K562 (cell line): ENCODE data around the gene UBAP2.

Source experiments
- POLR2A ChIP-seq: fragments of 450-650 bp; conservative IDR thresholded peaks from 2 replicates; pipeline ENCODE4 v1.6.1; 2016
- POLR2AphosphoS5 ChIP-seq: IDR thresholded peaks from 2 replicates; pipeline ENCODE4 v1.6.1; 2011; ENCODE audit warnings: mild to moderate bottlenecking, low read depth, low read length, moderate library complexity; ENCODE audit not compliant: control insufficient read depth, insufficient read depth
- SRSF9 ChIP-seq: fragments of 200-400 bp; formaldehyde crosslinking; IDR thresholded peaks from 2 replicates; pipeline ENCODE4 v1.6.1; 2017; ENCODE audit warnings: low read depth, low read length, borderline replicate concordance
- TAF1 ChIP-seq: IDR thresholded peaks from 2 replicates; pipeline ENCODE4 v1.6.1; 2011; ENCODE audit warnings: mild to moderate bottlenecking, low read length, moderate library complexity; ENCODE audit not compliant: insufficient read depth, control insufficient read depth, severe bottlenecking; ENCODE audit errors: extremely low read depth
- TCF7L2 ChIP-seq: fragments of 150-350 bp; IDR thresholded peaks from 2 replicates; pipeline ENCODE4 v1.6.1; 2016; ENCODE audit warnings: low read depth, mild to moderate bottlenecking, low read length, moderate library complexity
- ZKSCAN1 ChIP-seq: fragments of 150-350 bp; IDR thresholded peaks from 2 replicates; pipeline ENCODE4 v1.6.1; 2016; ENCODE audit warnings: low read depth, low read length
- TF ChIP-seq, protein P1 (sequence below), 3 experiments: IDR thresholded peaks in 2 of 3; conservative IDR thresholded peaks in 1 of 3; 2 replicates each; pipeline ENCODE4 v1.5.1; 2011 to 2012; ENCODE audit warnings: low read length in 3 of 3, mild to moderate bottlenecking in 3 of 3, control low read depth in 2 of 3, improper control_type of control experiment in 1 of 3, inconsistent platforms in 1 of 3, low read depth in 1 of 3, mixed read lengths in 1 of 3, moderate library complexity in 1 of 3; ENCODE audit not compliant: insufficient read depth in 2 of 3
- TF ChIP-seq, protein P2 (sequence below): sonication (generic); formaldehyde crosslinking; IDR thresholded peaks from 2 replicates; pipeline ENCODE4 v1.9.0; 2022; ENCODE audit warnings: mild to moderate bottlenecking, missing genetic modification reagents
- TF ChIP-seq, protein P3 (sequence below): sonication (generic); formaldehyde crosslinking; IDR thresholded peaks from 2 replicates; pipeline ENCODE4 v1.8.0; 2023; ENCODE audit warnings: mild to moderate bottlenecking, missing genetic modification reagents

DNA sequence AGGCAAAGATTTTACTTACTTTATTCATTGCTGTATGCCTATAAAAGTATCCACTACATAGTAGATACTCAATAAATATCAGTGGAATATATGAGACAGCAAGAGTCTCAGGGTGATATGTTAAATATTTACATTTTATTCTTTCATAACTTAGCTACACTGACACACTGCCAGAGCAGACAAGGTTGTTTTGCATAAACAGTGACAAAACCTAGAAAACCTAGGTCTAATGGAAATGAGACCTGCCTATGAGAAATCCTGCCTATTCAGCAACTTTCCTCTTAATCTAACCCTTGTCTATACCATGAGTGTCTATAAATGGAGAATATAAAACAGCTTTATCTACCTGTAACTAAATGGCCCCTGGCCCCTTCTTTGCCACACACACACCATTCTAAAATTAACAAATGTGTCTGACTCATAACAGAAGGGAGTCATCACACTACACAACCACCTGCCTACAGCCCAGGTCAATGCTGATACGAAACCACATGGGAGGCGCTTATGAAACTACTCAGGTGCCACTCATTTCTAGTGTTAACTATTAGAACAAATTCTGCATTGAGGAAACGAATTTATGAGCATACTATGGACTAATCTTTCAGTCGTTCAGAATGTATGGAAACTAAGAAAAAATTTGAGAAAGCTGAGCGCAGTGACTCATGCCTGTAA lies 60.3 kb downstream of the UBAP2 start:
- TF ChIP-seq POLR2A (no peak), POLR2AphosphoS5 (no peak), TAF1 (no peak), ZKSCAN1 (no peak), TCF7L2 (no peak), SRSF9 (no peak)
- TF ChIP-seq, protein P1, sequence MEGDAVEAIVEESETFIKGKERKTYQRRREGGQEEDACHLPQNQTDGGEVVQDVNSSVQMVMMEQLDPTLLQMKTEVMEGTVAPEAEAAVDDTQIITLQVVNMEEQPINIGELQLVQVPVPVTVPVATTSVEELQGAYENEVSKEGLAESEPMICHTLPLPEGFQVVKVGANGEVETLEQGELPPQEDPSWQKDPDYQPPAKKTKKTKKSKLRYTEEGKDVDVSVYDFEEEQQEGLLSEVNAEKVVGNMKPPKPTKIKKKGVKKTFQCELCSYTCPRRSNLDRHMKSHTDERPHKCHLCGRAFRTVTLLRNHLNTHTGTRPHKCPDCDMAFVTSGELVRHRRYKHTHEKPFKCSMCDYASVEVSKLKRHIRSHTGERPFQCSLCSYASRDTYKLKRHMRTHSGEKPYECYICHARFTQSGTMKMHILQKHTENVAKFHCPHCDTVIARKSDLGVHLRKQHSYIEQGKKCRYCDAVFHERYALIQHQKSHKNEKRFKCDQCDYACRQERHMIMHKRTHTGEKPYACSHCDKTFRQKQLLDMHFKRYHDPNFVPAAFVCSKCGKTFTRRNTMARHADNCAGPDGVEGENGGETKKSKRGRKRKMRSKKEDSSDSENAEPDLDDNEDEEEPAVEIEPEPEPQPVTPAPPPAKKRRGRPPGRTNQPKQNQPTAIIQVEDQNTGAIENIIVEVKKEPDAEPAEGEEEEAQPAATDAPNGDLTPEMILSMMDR (IDR thresholded peaks at IDR 0.05 in 2 of 3, conservative IDR thresholded peaks at IDR 0.05 in 1 of 3; ENCODE audit: insufficient read depth in 2 of 3, low read depth in 1 of 3, low read length in 3 of 3): no peak
- TF ChIP-seq, protein P2, sequence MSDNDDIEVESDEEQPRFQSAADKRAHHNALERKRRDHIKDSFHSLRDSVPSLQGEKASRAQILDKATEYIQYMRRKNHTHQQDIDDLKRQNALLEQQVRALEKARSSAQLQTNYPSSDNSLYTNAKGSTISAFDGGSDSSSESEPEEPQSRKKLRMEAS: no peak
- TF ChIP-seq, protein P3, sequence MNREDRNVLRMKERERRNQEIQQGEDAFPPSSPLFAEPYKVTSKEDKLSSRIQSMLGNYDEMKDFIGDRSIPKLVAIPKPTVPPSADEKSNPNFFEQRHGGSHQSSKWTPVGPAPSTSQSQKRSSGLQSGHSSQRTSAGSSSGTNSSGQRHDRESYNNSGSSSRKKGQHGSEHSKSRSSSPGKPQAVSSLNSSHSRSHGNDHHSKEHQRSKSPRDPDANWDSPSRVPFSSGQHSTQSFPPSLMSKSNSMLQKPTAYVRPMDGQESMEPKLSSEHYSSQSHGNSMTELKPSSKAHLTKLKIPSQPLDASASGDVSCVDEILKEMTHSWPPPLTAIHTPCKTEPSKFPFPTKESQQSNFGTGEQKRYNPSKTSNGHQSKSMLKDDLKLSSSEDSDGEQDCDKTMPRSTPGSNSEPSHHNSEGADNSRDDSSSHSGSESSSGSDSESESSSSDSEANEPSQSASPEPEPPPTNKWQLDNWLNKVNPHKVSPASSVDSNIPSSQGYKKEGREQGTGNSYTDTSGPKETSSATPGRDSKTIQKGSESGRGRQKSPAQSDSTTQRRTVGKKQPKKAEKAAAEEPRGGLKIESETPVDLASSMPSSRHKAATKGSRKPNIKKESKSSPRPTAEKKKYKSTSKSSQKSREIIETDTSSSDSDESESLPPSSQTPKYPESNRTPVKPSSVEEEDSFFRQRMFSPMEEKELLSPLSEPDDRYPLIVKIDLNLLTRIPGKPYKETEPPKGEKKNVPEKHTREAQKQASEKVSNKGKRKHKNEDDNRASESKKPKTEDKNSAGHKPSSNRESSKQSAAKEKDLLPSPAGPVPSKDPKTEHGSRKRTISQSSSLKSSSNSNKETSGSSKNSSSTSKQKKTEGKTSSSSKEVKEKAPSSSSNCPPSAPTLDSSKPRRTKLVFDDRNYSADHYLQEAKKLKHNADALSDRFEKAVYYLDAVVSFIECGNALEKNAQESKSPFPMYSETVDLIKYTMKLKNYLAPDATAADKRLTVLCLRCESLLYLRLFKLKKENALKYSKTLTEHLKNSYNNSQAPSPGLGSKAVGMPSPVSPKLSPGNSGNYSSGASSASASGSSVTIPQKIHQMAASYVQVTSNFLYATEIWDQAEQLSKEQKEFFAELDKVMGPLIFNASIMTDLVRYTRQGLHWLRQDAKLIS (CRISPR knock-in tag): no peak
